HepG2 (cell line): ENCODE results near the gene ZPR1. TPM values are rescaled to one million over a fixed set of nuclear protein-coding genes. Genes with fewer than 3 reads are reported as not detected.

Source experiments
- HDAC6 ChIP-seq: fragments of 200-600 bp; sonication (generic); IDR thresholded peaks from 2 replicates; pipeline ENCODE4 v1.7.0; 2017; ENCODE audit warnings: mild to moderate bottlenecking, antibody characterized with exemption, low read length, low read depth
- HNF4G ChIP-seq, 2 experiments: sonication (generic) in 1 of 2; formaldehyde crosslinking in 1 of 2; IDR thresholded peaks; 2 replicates each; pipeline versions ENCODE4 v1.4.0 to v1.6.1; 2011 to 2020; ENCODE audit warnings: borderline replicate concordance in 2 of 2, low read depth in 2 of 2, mild to moderate bottlenecking in 2 of 2, low read length in 1 of 2, missing genetic modification reagents in 1 of 2, moderate library complexity in 1 of 2
- NONO ChIP-seq, 2 experiments: fragments of 450-650 bp in 1 of 2; sonication (generic) in 1 of 2; formaldehyde crosslinking in 1 of 2; IDR thresholded peaks in 1 of 2; conservative IDR thresholded peaks in 1 of 2; 2 replicates each; pipeline versions ENCODE4 v1.6.1 to v1.8.0; 2017 to 2022; ENCODE audit warnings: mild to moderate bottlenecking in 1 of 2, missing genetic modification reagents in 1 of 2, moderate library complexity in 1 of 2
- SIN3B ChIP-seq: fragments of 150-350 bp; IDR thresholded peaks from 2 replicates; pipeline ENCODE4 v1.6.1; 2014; ENCODE audit warnings: low read length
- SMAD9 ChIP-seq: sonication (generic); formaldehyde crosslinking; IDR thresholded peaks from 2 replicates; pipeline ENCODE4 v1.5.1; 2020; ENCODE audit warnings: mild to moderate bottlenecking, missing genetic modification reagents
- ZNF564 ChIP-seq: sonication (generic); formaldehyde crosslinking; IDR thresholded peaks from 2 replicates; pipeline ENCODE4 v1.8.1; 2023; ENCODE audit warnings: mild to moderate bottlenecking, missing genetic modification reagents
- polyA plus RNA-seq, 8 experiments: library from polyadenylated mRNA; depleted of rRNA in 3 of 8; stranded (reverse) in 7 of 8; unstranded in 1 of 8; fragments of >200 nt; fragmentation: Illumina TruSeq in 4 of 8; extraction: Trizol in 4 of 8; gene quantifications; 2 replicates each; pipeline versions ENCODE4 v1.2.1 to v1.2.3, GENCODE V29; 2011 to 2016; ENCODE audit warnings: low read depth in 4 of 8, missing spikeins in 1 of 8, mixed read lengths in 1 of 8; ENCODE audit not compliant: insufficient read depth in 1 of 8
- total RNA-seq, 5 experiments: library from RNA; depleted of rRNA; stranded (reverse); fragments of >200 nt; fragmentation: Illumina TruSeq; extraction: Trizol; gene quantifications; 2 replicates each; pipeline ENCODE4 v1.2.3, GENCODE V29; 2016; ENCODE audit warnings: low read depth in 1 of 5
- TF ChIP-seq, protein P1 (sequence below): sonication (generic); formaldehyde crosslinking; IDR thresholded peaks from 2 replicates; pipeline ENCODE4 v1.9.0; 2021; ENCODE audit warnings: mild to moderate bottlenecking, missing genetic modification reagents
- TF ChIP-seq, protein P2 (sequence below): sonication (generic); formaldehyde crosslinking; conservative IDR thresholded peaks from 2 replicates; pipeline ENCODE4 v1.8.1; 2023; ENCODE audit warnings: missing genetic modification reagents

ZPR1 gene
- total and polyA plus RNA-seq, 2 of the 13 experiments (the other 11 are each of a cell fraction or from before 2014, with no cell fraction given), result 40.0 to 79.3 TPM

DNA sequence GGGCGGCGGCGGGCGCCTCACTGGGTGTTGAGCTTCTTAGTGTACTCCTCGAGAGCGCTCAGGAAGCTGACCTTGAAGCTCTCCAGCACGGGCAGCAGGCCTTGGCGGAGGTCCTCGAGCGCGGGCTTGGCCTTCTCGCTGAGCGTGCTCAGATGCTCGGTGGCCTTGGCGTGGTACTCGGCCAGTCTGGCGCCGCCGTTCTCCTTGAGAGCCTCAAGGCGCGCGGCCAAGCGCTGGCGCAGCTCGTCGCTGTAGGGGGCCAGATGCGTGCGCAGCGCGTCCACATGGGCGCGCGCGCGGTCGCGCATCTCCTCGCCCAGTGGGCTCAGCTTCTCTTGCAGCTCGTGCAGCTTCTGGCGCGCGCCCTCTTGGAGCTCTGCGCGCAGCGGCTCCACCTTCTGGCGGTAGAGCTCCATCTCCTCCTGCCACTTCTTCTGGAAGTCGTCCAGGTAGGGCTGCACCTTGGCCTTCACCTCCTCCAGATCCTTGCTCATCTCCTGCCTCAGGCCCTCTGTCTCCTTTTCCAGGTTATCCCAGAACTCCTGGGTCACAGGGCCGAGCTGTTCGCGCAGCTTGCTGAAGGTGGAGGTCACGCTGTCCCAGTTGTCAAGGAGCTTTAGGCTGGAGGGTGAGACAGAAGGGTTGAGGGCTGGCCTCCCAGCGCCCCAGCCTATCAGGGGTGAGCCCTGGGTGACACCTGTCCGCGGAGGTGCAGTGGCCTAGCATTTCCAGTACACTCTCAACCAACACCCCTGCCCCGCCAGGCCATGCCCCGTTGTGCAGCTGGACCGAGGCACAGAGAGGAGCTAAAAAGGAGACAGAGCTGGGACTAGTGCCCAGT is 48.2 kb upstream of the ZPR1 start (continued):
- TF ChIP-seq, protein P1, sequence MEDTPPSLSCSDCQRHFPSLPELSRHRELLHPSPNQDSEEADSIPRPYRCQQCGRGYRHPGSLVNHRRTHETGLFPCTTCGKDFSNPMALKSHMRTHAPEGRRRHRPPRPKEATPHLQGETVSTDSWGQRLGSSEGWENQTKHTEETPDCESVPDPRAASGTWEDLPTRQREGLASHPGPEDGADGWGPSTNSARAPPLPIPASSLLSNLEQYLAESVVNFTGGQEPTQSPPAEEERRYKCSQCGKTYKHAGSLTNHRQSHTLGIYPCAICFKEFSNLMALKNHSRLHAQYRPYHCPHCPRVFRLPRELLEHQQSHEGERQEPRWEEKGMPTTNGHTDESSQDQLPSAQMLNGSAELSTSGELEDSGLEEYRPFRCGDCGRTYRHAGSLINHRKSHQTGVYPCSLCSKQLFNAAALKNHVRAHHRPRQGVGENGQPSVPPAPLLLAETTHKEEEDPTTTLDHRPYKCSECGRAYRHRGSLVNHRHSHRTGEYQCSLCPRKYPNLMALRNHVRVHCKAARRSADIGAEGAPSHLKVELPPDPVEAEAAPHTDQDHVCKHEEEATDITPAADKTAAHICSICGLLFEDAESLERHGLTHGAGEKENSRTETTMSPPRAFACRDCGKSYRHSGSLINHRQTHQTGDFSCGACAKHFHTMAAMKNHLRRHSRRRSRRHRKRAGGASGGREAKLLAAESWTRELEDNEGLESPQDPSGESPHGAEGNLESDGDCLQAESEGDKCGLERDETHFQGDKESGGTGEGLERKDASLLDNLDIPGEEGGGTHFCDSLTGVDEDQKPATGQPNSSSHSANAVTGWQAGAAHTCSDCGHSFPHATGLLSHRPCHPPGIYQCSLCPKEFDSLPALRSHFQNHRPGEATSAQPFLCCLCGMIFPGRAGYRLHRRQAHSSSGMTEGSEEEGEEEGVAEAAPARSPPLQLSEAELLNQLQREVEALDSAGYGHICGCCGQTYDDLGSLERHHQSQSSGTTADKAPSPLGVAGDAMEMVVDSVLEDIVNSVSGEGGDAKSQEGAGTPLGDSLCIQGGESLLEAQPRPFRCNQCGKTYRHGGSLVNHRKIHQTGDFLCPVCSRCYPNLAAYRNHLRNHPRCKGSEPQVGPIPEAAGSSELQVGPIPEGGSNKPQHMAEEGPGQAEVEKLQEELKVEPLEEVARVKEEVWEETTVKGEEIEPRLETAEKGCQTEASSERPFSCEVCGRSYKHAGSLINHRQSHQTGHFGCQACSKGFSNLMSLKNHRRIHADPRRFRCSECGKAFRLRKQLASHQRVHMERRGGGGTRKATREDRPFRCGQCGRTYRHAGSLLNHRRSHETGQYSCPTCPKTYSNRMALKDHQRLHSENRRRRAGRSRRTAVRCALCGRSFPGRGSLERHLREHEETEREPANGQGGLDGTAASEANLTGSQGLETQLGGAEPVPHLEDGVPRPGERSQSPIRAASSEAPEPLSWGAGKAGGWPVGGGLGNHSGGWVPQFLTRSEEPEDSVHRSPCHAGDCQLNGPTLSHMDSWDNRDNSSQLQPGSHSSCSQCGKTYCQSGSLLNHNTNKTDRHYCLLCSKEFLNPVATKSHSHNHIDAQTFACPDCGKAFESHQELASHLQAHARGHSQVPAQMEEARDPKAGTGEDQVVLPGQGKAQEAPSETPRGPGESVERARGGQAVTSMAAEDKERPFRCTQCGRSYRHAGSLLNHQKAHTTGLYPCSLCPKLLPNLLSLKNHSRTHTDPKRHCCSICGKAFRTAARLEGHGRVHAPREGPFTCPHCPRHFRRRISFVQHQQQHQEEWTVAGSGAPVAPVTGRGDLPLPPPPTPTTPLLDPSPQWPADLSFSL (CRISPR knock-in tag), result no peak
- TF ChIP-seq HNF4G (IDR thresholded peaks at IDR 0.05; ENCODE audit: borderline replicate concordance, low read depth, low read length), result 0 out of 2 replicates have a peak, but pooled peaks have one; percentile 2
- TF ChIP-seq HNF4G (CRISPR knock-in tag; IDR thresholded peaks at IDR 0.05; ENCODE audit: borderline replicate concordance, low read depth), result no peak
- peak; percentile 37; the same call in 1 of the 2 replicates for TF ChIP-seq ZNF564 (CRISPR knock-in tag)
- TF ChIP-seq SMAD9 (CRISPR knock-in tag), result peak; percentile 71; the same call in 1 of the 2 replicates
- TF ChIP-seq, protein P2, sequence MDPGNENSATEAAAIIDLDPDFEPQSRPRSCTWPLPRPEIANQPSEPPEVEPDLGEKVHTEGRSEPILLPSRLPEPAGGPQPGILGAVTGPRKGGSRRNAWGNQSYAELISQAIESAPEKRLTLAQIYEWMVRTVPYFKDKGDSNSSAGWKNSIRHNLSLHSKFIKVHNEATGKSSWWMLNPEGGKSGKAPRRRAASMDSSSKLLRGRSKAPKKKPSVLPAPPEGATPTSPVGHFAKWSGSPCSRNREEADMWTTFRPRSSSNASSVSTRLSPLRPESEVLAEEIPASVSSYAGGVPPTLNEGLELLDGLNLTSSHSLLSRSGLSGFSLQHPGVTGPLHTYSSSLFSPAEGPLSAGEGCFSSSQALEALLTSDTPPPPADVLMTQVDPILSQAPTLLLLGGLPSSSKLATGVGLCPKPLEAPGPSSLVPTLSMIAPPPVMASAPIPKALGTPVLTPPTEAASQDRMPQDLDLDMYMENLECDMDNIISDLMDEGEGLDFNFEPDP (CRISPR knock-in tag), result no peak
- 0 out of 2 replicates have a peak, but pooled peaks have one; percentile 13 for TF ChIP-seq HDAC6
- TF ChIP-seq NONO (IDR thresholded peaks at IDR 0.05), result no peak
- peak; percentile 73; the same call in 1 of the 2 replicates for TF ChIP-seq NONO (CRISPR knock-in tag; conservative IDR thresholded peaks at IDR 0.05)
- TF ChIP-seq SIN3B, result 0 out of 2 replicates have a peak, but pooled peaks have one; percentile 30
